Putamen (tissue), 1 donor: Measurements from ENCODE around the gene DST.

ENCODE experiments used
- DNase-seq: peaks from one replicate; pipeline ENCODE4 v3.0.0-alpha.2; 2016; ENCODE audit warnings: low spot score

DST gene

GRCh38 chr6:56433119-56433518, 209.6 kb downstream of the DST start:
- no peak for DNase-seq

DNA sequence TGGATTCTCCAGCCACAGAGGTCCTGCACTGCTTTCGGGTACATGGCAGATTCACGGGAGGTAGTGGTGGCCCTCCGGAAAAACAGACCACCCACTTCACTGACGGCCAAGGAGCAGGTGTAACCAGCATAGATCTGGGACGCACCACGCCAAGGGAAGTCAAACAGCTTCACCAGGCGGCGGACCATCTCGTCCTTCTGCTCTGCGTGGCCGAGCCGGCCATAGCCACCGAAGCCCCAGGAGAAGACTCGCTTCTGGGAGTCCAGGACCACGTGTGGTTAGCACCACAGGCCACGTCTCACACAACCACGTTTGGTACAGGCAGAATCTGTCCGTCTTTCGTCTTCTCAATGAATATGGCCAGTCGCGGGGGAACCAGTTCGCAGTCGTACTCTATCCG, 210.5 kb downstream of the DST start:
- no peak for DNase-seq

DNA sequence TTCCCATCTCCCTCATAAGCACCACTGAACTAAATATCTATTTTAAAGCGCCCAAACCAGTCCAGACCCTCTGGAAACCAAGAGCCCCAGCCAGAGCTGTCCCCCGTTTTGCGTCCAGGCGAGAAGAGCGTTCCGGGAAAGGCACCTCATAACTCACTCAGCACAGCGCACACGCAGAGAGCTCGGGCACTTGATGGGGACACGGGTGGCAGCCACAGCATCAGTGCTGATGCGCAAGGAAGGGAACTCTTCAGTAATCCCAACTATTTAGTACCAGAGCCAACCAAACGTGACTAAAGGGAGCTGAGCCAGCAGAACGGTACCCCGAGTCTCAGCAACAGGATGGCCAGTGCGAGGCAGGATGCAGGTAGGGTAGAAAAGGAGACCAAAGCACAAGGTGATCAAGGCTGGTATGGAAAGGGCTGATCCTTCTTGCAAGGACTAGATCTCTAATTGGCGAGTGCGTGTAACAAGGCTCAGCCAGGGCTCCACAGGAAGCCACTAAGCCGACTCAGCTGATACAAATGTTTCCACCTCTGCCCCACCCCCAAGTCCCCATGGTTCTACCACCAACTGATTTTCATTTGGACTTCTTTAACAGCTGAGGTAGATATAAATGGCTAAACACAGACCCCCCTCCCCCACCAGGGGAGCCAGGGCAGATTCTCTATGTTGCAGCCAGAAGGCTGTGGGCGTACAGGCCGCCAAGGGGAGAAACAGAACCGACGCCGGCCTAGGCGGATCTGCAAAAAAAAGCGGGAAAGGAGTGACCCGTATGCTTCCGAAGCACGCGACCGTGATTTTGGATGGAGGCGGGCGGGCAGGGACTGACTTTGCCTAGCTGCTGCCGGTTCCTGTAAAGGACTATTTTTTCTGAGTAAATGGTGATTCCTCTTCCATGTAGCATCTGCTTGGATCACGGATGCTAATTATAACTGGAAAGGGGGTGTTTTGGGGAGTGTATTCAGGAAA, 211.8 kb downstream of the DST start:
- no peak for DNase-seq

DNA sequence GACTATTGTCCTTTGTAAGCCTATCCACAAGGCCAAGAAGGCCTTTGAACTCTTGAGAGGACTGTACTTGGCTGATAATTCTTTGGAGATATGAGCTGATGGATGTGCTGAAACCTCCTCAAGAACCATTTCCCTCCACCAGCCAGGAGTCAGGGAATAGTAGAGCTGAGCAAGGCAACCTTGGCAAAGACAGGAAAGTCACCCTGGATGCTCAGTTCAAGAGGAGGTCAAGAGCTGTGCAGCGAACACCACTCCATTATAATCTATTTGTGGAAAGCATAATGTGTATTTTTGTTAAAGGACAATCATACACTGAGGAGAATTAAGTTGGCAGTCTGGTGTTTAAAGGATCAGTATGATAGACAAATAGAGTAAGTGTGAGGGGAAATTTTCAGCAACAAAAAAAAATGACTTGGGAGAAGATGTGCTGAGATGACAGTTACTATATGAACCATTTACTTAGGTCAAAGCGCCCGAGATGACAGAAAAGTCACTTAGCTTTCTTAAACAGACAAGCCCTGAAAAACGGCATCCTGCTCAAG, 218.1 kb downstream of the DST start:
- no peak for DNase-seq

- DNase-seq: no peak
These were observed 218.6 kb downstream of the DST start for GRCh38 chr6:56424064-56424463.

GRCh38 chr6:56420296-56420695, 222.4 kb downstream of the DST start:
- DNase-seq: no peak

DNA sequence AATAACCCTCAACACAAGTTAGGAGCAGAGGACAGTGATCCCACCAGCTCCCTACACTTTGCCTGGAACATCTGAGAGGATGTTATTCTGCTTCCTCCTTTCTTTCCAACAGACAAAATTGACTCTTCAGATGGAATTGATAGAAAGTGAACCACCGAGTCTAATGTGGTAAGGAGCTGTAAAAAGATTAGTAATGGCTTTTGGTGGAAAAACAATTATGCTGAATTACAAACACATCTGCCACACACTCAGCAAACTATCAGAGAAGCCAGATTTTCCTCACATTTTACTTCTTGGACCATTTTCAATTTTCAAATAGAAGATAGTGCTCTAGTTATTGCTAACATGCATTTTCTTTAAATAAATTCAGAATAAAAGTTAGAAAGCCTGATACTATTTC, 223.5 kb downstream of the DST start:
- no peak for DNase-seq

GRCh38 chr6:56417823-56418222, 224.9 kb downstream of the DST start:
- no peak for DNase-seq

- DNase-seq: no peak
These were observed 226.4 kb downstream of the DST start for GRCh38 chr6:56416247-56416646.

GRCh38 chr6:56408976-56409375, 233.7 kb downstream of the DST start:
- no peak for DNase-seq
